Stomach (tissue), 9 donors: ENCODE data around the gene POLD2. TPM values are rescaled to one million over a fixed set of nuclear protein-coding genes. Genes with fewer than 3 reads are reported as not detected.

Source experiments
- DNase-seq, 2 donors: peaks; one replicate each; pipeline versions ENCODE4 v3.0.0 to v3.0.0-alpha.2; 2013 to 2019
- H3K27ac ChIP-seq, 5 donors: fragments of 200-600 bp in 4 of 5; sonication (generic) in 4 of 5; one replicate each; pipeline ENCODE4 v1.5.1; 2013 to 2019; ENCODE audit warnings: mild to moderate bottlenecking in 1 of 5, moderate library complexity in 1 of 5
- H3K27me3 ChIP-seq, 3 donors: fragments of 200-600 bp; sonication (generic); one replicate each; pipeline ENCODE4 v1.5.1; 2017 to 2019; ENCODE audit warnings: mixed run types in 1 of 3
- H3K36me3 ChIP-seq, 4 donors: fragments of 200-600 bp; sonication (generic); 1 replicate in 3 of 4; 2 replicates in 1 of 4; pipeline ENCODE4 v1.5.1; 2016 to 2019
- H3K4me1 ChIP-seq, 4 donors: fragments of 200-600 bp; sonication (generic); one replicate each; pipeline ENCODE4 v1.5.1; 2016 to 2019
- H3K4me3 ChIP-seq, 4 donors: fragments of 200-600 bp; sonication (generic) in 3 of 4; one replicate each; pipeline ENCODE4 v1.5.1; 2016 to 2019; ENCODE audit warnings: mild to moderate bottlenecking in 1 of 4
- H3K9me3 ChIP-seq, 4 donors: fragments of 200-600 bp; sonication (generic); one replicate each; pipeline ENCODE4 v1.5.1; 2016 to 2019
- EP300 ChIP-seq: sonication (generic); formaldehyde crosslinking; IDR thresholded peaks from one replicate; pipeline ENCODE4 v1.6.1; 2017; ENCODE audit warnings: antibody characterized with exemption
- POLR2A ChIP-seq, 4 donors: fragments of 450-650 bp; IDR thresholded peaks; one replicate each; pipeline ENCODE4 v1.6.1; 2016; ENCODE audit warnings: antibody characterized with exemption in 4 of 4, control low read depth in 2 of 4, mild to moderate bottlenecking in 1 of 4, moderate library complexity in 1 of 4
- POLR2AphosphoS5 ChIP-seq, 3 donors: sonication (generic); formaldehyde crosslinking; IDR thresholded peaks; one replicate each; pipeline ENCODE4 v1.6.1; 2016; ENCODE audit warnings: antibody characterized with exemption in 3 of 3
- WGBS, 5 donors: extraction: QIAGEN DNeasy Blood & Tissue Kit in 3 of 5; methylation state at CpG; one replicate each; pipeline versions ENCODE4 v1.1.5 to v1.1.7; 2013 to 2018; 5-methylcytosine and 5-hydroxymethylcytosine counted together
- intact Hi-C: fragments of 100-400 bp; cut with DNase I; formaldehyde crosslinking; loops from one replicate; pipeline ENCODE4 v1.15.1; 2023; ENCODE audit warnings: low total_unique reads
- polyA plus RNA-seq, 3 donors: library from polyadenylated mRNA; stranded (reverse); fragments of 200-250 nt; gene quantifications; one replicate each; pipeline ENCODE4 v1.2.3, GENCODE V29; 2013
- total RNA-seq, 5 donors: library from RNA; depleted of rRNA; stranded (reverse); fragments of >200 nt; gene quantifications; one replicate each; pipeline versions ENCODE4 v1.1.0 to v1.2.3, GENCODE V29; 2014 to 2016
- TF ChIP-seq, protein P1 (sequence below), 7 experiments: fragments of 450-650 bp in 4 of 7; fragments of 200-600 bp in 3 of 7; sonication (generic) in 3 of 7; IDR thresholded peaks; one replicate each; pipeline ENCODE4 v1.5.1; 2016 to 2019; ENCODE audit warnings: antibody characterized with exemption in 7 of 7, control low read depth in 2 of 7, mild to moderate bottlenecking in 1 of 7
- donor health status: healthy with polysubstance abuse.
- donor health status: Bipolar disorder and iron deficiency.
- donor health status: healthy.

The POLD2 gene
- total and polyA plus RNA-seq, 8 donors = 19.8 to 91.2 (median 62.3) TPM

- Histone ChIP-seq H3K9me3 (no peaks in the 10 kb centered on the region), H3K27me3 (peaks cover 0 to 28% (median 14%) of the 10 kb centered on the region in 3 donors), H3K4me1 (peaks cover 19 to 23% (median 20%) of the 10 kb centered on the region in 4 donors), H3K4me3 (no peak overlapping the region), H3K27ac (peak overlapping the region in 1 of 5 donors; percentile 25), H3K36me3 (no peaks in the 10 kb centered on the region)
- TF ChIP-seq EP300 (no peak), POLR2A (IDR thresholded peaks at IDR 0.05) (no peak), POLR2AphosphoS5 (IDR thresholded peaks at IDR 0.05) (no peak)
- TF ChIP-seq, protein P1, sequence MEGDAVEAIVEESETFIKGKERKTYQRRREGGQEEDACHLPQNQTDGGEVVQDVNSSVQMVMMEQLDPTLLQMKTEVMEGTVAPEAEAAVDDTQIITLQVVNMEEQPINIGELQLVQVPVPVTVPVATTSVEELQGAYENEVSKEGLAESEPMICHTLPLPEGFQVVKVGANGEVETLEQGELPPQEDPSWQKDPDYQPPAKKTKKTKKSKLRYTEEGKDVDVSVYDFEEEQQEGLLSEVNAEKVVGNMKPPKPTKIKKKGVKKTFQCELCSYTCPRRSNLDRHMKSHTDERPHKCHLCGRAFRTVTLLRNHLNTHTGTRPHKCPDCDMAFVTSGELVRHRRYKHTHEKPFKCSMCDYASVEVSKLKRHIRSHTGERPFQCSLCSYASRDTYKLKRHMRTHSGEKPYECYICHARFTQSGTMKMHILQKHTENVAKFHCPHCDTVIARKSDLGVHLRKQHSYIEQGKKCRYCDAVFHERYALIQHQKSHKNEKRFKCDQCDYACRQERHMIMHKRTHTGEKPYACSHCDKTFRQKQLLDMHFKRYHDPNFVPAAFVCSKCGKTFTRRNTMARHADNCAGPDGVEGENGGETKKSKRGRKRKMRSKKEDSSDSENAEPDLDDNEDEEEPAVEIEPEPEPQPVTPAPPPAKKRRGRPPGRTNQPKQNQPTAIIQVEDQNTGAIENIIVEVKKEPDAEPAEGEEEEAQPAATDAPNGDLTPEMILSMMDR (IDR thresholded peaks at IDR 0.05) = no peak
- WGBS, 5 donors = 36 to 61% (median 48%) methylated on average over 20 to 33 of the region's 33 CpGs
- peak in 1 of 2 donors; percentile 88 for DNase-seq
- intact Hi-C loops = no loop called here
Observed at GRCh38 chr7:44147026-44147991, 24.0 kb upstream of the POLD2 start.

DNA sequence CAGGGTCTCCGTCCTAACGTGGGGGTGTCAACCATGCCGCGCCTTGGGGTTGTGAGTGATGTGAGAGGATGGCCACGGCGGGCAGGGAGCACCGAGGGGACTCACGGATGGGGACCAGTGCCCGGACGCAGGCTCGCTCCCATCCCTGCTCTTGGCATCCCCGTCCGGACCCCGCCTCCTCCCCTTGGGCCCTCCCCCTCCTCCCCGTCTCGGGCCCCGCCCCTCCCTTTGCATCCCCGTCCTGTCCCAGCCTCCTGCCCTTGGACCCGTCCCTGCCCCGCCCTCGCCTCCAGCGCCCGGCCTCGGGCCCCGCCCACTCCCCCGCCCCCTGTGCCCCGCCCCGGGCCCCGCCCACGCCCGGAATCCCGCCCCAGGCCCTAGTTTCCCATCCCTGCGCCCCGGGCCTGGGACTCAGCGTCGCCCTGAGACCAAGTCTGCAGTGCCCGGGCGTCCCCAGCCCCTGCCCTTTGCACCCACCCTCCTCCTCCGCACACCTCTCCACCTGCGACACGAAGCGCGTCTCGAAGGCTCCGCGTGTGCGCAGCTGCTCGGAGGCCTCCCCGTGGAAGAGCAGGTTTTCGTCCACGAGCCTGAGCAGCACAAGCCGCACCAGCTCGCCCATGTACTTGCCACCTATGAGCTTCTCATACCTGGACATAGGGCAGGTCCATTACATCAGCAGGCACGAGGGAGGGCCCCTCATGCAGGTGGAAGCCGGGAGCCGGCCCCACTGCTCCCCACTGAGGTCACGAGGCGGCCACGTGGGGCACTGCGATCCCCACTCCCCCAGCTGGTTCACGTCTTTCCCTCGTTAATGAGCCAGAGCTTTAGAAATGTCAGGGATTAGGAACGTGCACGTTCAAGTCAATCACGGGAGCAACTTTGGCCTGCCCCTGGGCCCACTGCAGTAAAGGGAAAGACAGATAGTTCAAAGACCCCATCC, 22.9 kb upstream of the POLD2 start:
- Histone ChIP-seq H3K36me3 (no peaks in the 10 kb centered on the region), H3K27me3 (peaks cover 0 to 28% (median 14%) of the 10 kb centered on the region in 3 donors), H3K27ac (peak overlapping the region in 3 of 5 donors; percentile 25 to 30 (median 27)), H3K4me1 (peaks cover 19 to 23% (median 20%) of the 10 kb centered on the region in 4 donors), H3K4me3 (peak overlapping the region; percentile 40 to 50 (median 46)), H3K9me3 (no peaks in the 10 kb centered on the region)
- intact Hi-C loops = no loop called here
- TF ChIP-seq POLR2AphosphoS5 (IDR thresholded peaks at IDR 0.05) (no peak), POLR2A (IDR thresholded peaks at IDR 0.05) (no peak), EP300 (no peak)
- TF ChIP-seq, protein P1 (IDR thresholded peaks at IDR 0.05) = no peak
- DNase-seq = peak; percentile 83 to 92
- 13 to 22% (median 17%) methylated on average over 38 to 65 of the region's 65 CpGs for WGBS, 5 donors

DNA sequence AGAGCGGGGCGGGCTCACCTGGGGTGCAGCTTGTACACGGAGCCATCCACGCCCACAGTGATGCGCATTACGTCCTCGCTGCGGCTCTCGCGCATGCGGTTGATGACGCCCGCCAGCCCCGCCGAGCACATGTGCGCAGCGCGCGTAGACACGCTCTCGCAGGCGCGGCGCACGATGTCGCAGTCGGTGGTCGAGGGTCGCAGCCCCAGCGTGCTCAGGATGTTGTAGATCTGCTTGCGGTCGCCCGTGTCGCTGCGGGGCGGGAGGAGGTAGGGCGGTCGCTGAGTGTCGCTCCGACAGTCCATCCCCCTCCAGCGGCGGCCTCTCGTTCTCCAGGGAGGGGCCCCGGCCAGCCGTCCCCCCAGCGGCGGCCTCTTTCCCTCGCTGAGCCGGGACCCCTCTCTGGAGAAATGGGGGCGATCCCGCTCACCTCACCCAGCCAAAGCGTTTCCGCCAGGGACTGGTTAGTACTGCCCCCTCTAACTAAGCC, 22.2 kb upstream of the POLD2 start:
- H3K27ac ChIP-seq = peak overlapping the region in 1 of 5 donors; percentile 1
- H3K27me3 ChIP-seq = peaks cover 0 to 28% (median 14%) of the 10 kb centered on the region in 3 donors
- H3K36me3 ChIP-seq = no peaks in the 10 kb centered on the region
- WGBS, 5 donors = 9 to 14% (median 13%) methylated on average over 21 to 53 of the region's 53 CpGs
- no peak for TF ChIP-seq POLR2AphosphoS5 (IDR thresholded peaks at IDR 0.05)
- TF ChIP-seq POLR2A (IDR thresholded peaks at IDR 0.05) = no peak
- TF ChIP-seq, protein P1 (IDR thresholded peaks at IDR 0.05) = no peak
- TF ChIP-seq EP300 = no peak
- intact Hi-C loops = no loop called here
- peak in 1 of 2 donors; percentile 80 for DNase-seq
- H3K4me3 ChIP-seq = peak overlapping the region; percentile 40 to 50 (median 46)
- peaks cover 19 to 23% (median 20%) of the 10 kb centered on the region in 4 donors for H3K4me1 ChIP-seq
- H3K9me3 ChIP-seq = no peaks in the 10 kb centered on the region
